GM21515 (cell line): ENCODE results near the gene PRAMEF18.
"Not testable (repeated sequence)": the region's sequence is repeated elsewhere in the genome, so short reads cannot be mapped to it uniquely, and the experiment has no call there.

Source experiments
- ATAC-seq: cut with Tn5 transposase; IDR thresholded peaks from one replicate; pipeline ENCODE4 v1.9.1; 2021; ENCODE audit not compliant: unreplicated experiment

The PRAMEF18 gene

GRCh38 chr1:13225675-13226204 lies at the start of gene PRAMEF18:
PRAMEF18 (minus strand) TSS chr1:13226154; CDS start chr1:13226106, 48 bp downstream.
- not testable (repeated sequence) for ATAC-seq

- ATAC-seq, result not testable (repeated sequence)
Measured at GRCh38 chr1:13265124-13265523, 39.2 kb upstream of the PRAMEF18 start.

DNA sequence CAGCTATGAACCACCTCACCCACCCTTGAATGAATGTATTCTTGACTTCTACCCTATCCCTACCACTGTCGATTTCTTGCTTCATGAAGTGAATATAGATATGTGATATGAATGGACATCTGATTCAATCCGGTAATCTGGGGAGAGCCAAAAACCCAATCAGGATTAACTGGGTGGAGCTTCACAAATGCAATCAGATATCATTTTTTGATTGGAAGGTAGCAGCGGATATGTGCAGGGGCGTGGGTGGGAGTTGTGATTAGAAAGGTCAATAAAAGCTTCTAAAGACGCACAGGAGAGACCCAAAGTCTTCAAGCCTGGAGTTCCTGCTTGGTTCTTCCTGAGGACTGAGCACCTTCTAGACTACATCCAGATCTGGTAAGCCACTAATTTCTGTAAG lies 27.9 kb upstream of the PRAMEF18 start, which contains the start of gene PRAMEF5:
PRAMEF5 (plus strand) TSS at position 301 of the 400 bp plus-strand sequence. CDS start 5,071 bp downstream, outside the sequence.
- ATAC-seq, result not testable (repeated sequence)

DNA sequence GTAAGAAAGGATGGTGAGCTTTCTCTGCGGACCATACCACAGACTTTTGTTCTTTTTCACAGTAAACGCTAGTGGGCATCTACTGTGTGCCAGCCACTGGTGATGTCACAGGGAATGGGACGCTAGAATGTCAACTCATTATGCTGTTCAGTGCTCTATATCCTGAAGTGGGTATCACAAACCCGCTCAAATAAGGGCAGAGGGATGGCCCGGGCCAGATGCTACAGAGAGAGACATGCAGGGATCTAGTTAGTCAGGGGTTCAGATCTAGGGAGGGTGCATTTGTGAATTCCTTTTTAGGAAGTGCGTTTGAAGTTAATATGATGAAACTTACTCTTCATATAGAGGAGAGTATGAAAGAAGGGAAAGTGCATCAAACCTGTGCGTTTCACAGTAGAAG lies 21.2 kb upstream of the PRAMEF18 start:
- ATAC-seq, result not testable (repeated sequence)

GRCh38 chr1:13246554-13246871 lies 20.6 kb upstream of the PRAMEF18 start:
- not testable (repeated sequence) for ATAC-seq

DNA sequence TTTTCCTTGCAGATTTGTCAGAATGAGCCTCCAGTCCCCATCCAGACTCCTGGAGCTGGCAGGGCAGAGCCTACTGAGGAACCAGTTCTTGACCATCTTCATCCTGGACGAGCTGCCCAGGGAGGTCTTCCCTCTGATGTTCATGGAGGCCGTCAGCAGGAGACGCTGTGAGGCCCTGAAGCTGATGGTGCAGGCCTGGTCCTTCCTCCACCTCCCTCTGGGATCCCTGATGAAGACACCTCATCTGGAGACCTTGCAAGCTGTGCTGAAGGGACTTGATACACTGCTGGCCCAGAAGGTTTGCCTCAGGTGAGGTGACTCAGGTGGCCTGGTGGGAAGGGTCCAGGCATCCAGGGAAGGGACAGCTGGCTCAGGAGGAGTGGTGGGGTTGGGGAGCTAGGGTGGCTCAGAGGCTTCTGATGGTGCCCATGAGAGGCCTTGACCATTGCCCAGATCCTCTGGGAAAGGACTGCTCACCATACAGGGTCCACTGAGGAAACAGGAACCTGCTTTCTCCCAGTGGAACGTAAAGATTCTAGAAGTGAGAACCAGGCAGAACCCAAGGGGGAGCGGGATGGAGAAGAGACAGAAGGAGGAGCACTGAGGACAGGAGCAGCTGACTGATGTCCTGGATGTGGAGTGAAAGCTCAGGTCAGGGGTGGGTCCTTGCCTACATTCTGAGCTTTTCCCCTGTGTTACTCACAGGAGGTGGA lies 20.0 kb upstream of the PRAMEF18 start:
- ATAC-seq, result not testable (repeated sequence)

DNA sequence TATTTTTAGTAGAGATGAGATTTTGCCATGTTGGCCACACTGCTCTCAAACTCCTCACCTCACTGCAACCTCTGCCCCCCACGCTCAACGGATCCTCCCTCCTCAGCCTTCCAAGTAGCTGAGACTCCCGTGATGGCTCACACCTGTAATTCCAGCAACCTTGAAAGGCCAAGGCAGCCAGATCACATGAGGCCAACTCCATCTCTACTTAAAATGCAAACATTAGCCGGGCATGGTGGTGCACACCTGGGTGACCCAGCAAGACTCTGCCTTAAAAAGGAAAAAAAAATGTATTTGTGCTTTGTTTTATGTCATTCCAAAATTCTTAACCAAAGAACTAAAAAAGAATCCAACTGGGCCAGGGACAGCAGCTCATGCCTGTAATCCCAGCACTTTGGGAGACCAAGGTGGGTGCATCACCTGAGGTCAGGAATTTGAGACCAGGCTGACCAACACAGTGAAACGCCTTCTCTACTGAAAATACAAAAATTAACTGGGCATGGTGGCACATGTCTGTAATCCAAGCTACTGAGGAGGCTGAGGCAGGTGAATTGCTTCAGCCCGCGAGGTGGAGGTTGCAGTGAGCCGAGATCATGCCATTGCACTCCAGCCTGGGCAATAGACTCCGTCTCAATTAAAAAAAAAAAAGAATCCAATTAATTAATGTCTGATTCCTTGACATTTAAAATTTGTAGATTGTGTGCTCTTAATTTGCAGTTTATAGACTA lies 17.7 kb upstream of the PRAMEF18 start:
- ATAC-seq, result not testable (repeated sequence)

DNA sequence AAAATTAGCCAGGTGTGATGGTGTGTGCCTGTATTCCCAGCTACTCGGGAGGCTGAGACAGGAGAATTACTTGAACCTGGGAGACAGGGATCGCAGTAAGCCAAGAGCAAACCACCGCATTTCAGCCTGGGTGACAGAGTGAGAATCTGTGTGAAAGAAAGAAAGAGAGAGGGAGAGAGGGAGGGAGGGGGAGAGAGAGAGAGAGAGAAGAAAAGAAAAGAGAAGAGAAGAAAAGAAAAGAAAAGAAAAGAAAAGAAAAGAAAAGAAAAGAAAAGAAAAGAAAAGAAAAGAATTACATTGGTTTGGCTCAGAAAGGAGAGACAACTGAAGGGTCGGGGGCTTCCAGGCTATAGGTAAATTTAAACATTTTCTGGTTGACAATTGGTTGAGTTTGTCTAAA lies 13.7 kb upstream of the PRAMEF18 start:
- ATAC-seq, result not testable (repeated sequence)

DNA sequence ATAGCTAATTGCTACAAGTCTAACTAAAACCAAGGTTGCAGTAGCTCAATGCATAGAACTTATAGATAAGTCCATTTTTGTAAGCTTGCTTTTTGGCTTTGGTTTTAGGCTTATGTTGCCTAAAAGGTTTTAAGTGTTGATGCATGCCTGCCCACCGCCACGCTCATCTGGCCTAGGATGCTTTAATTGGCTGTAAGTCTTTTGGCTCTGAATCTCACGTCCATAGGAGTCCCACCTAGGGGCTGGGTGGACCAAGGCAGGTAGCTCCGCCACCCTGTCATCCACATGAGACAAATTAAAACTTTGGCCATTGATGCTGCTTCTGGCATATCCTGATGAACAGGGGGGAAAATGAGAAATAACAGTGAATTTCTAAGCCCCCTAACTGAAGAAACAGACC lies 11.6 kb upstream of the PRAMEF18 start:
- not testable (repeated sequence) for ATAC-seq

DNA sequence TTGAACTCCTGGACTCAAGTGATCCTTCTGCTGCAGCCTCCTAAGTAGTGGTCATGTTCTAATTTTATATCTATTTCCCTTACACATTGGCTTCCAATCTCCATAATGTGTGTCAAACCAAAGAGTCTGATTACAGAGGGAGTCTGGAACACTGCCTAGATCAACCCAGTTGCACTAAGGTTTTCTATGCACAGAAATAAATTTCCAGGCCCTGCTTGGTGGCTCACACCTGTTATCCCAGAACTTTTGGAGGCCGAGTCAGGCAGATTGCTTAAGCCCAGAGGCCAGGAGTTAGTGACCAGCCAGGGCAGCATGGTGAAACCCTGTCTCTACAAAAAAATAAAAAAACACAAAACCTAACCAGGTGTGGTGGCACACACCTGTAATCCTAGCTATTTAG lies 8.1 kb upstream of the PRAMEF18 start:
- not testable (repeated sequence) for ATAC-seq

DNA sequence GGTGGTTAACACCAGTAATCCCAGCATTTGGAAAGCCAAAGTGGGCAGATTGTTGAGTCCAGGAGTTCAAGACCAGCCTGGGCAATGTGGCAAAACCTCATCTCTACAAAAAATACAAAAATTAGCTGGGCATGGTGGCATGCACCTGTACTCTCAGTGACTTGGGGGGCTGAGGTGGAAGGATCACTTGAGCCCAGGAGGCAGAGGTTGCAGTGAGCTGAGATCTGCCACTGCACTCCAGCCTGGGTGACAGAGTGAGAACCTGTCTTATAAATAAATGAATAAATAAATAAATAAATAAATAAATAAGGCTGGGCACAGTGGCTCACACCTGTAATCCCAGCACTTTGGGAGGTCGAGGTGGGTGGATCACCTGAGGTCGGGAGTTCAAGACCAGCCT lies 6.1 kb upstream of the PRAMEF18 start:
- not testable (repeated sequence) for ATAC-seq

GRCh38 chr1:13231061-13231750 lies 5.3 kb upstream of the PRAMEF18 start:
- not testable (repeated sequence) for ATAC-seq

- ATAC-seq, result not testable (repeated sequence)
Measured at GRCh38 chr1:13230601-13231000, 4.6 kb upstream of the PRAMEF18 start.

DNA sequence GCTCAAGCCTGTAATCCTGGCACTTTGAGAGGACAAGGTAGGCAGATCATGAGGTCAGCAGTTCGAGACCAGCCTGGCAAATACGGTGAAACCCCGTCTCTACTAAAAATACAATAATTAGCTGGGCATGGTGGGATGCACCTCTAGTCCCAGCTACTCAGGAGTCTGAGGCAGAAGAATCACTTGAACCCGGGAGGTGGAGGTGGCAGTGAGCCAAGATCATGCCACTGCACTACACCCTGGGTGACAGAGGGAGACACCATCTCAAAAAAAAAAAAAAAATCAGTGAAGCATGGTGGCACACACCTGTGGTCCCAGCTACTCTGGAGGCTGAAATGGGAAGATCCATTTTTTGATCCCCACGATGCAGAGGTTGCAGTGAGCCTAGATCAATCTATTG lies 4.1 kb upstream of the PRAMEF18 start:
- ATAC-seq, result not testable (repeated sequence)

GRCh38 chr1:13228343-13228781 lies 2.4 kb upstream of the PRAMEF18 start:
- ATAC-seq, result no peak

GRCh38 chr1:13227271-13228055 lies 1.5 kb upstream of the PRAMEF18 start:
- not testable (repeated sequence) for ATAC-seq

DNA sequence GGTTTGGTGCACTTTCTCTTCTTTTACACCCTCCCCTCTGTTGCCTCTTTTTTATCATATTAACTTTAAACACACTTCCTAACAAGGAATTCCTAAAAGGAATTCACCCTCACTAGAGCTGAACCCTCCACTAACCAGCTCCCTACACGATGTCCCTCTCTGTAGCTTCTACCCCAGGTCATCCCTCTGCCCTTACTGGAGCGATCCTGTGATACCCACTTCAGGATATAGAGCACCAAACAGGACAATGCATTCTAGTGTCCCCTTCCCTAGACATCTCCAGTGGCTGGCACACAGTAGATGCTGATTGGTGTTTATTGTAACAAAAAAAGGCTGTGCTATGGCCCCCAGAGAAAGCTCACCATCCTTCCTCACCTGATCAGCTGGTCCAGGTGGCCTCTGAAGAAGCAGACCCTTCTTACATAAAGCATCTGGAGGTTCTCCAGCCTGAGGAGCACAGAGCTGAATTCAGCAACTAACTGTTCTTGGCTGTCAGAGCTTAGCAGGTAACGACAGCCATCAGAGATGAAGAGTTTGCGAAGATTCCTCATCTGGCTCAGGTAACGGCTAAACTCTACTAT lies 1.4 kb downstream of the PRAMEF18 start:
- no peak for ATAC-seq

- not testable (repeated sequence) for ATAC-seq
Measured at GRCh38 chr1:13222788-13223187, 3.2 kb downstream of the PRAMEF18 start.

- not testable (repeated sequence) for ATAC-seq
Measured at GRCh38 chr1:13219203-13219602, 6.8 kb downstream of the PRAMEF18 start.

GRCh38 chr1:13216619-13217018 lies 9.3 kb downstream of the PRAMEF18 start:
- not testable (repeated sequence) for ATAC-seq
